22Rv1 (cell line): ENCODE data around the gene NRDE2.

ENCODE experiments used
- ZFX ChIP-seq: fragments of 450-650 bp; IDR thresholded peaks from 2 replicates; pipeline ENCODE4 v1.6.1; 2017; ENCODE audit warnings: antibody characterized with exemption, borderline replicate concordance
- TF ChIP-seq, protein P1 (sequence below): fragments of 450-650 bp; IDR thresholded peaks from 2 replicates; pipeline ENCODE4 v1.5.1; 2017; ENCODE audit warnings: mild to moderate bottlenecking

DNA sequence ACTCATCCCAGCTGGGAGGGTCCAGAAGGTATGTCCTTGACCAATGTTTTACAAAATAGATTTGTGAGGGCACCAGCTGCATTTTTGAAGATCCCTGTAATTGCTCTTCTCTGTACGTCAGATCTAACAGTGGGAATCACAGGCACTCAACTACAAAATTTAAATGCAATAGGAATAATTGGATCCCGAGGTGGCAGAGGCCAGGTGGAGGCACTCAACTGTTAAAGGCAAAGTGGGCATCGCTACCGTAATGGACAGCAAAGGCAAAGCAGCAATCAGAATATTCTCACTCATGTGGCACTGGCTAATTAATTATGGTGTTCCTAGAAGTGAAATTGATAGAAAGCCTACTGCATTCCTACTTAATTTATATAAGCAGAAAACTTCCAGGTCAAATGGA lies 103.3 kb downstream of the NRDE2 start:
- TF ChIP-seq, protein P1, sequence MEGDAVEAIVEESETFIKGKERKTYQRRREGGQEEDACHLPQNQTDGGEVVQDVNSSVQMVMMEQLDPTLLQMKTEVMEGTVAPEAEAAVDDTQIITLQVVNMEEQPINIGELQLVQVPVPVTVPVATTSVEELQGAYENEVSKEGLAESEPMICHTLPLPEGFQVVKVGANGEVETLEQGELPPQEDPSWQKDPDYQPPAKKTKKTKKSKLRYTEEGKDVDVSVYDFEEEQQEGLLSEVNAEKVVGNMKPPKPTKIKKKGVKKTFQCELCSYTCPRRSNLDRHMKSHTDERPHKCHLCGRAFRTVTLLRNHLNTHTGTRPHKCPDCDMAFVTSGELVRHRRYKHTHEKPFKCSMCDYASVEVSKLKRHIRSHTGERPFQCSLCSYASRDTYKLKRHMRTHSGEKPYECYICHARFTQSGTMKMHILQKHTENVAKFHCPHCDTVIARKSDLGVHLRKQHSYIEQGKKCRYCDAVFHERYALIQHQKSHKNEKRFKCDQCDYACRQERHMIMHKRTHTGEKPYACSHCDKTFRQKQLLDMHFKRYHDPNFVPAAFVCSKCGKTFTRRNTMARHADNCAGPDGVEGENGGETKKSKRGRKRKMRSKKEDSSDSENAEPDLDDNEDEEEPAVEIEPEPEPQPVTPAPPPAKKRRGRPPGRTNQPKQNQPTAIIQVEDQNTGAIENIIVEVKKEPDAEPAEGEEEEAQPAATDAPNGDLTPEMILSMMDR = no peak
- TF ChIP-seq ZFX = no peak
